Measurements from ENCODE around the gene COBL.

The COBL gene

GRCh38 chr7:51316666-51317581 lies at the start of gene COBL:
Gene COBL, minus strand, starts transcription at chr7:51316809. Its CDS starts 176 bp downstream, at chr7:51316633.
- no peak for TF ChIP-seq CTCF (IDR thresholded peaks at IDR 0.05; ENCODE audit: low read depth, low read length)
- H3K4me3 ChIP-seq (ENCODE audit: low read depth, low read length), result no peak within 1 kb of the TSS

- H3K4me3 ChIP-seq (ENCODE audit: low read depth, low read length), result no peak overlapping the region
- TF ChIP-seq CTCF (IDR thresholded peaks at IDR 0.05; ENCODE audit: low read depth, low read length), result no peak
Observed at GRCh38 chr7:51366172-51366728, 49.6 kb upstream of the COBL start.

- no peak for TF ChIP-seq CTCF (IDR thresholded peaks at IDR 0.05; ENCODE audit: low read depth, low read length)
- H3K4me3 ChIP-seq (ENCODE audit: low read depth, low read length), result no peak overlapping the region
Observed at GRCh38 chr7:51357821-51358220, 41.2 kb upstream of the COBL start.

- TF ChIP-seq CTCF (IDR thresholded peaks at IDR 0.05; ENCODE audit: low read depth, low read length), result no peak
Observed at GRCh38 chr7:51356849-51357516, 40.4 kb upstream of the COBL start.

GRCh38 chr7:51354897-51355296 lies 38.3 kb upstream of the COBL start:
- H3K4me3 ChIP-seq (ENCODE audit: low read depth, low read length), result no peak overlapping the region
- no peak for TF ChIP-seq CTCF (IDR thresholded peaks at IDR 0.05; ENCODE audit: low read depth, low read length)

More at GRCh38 chr7:51356849-51357516, 40.4 kb upstream of the COBL start:
- no peak overlapping the region for H3K4me3 ChIP-seq (ENCODE audit: low read depth, low read length)

GRCh38 chr7:51354434-51354833 lies 37.8 kb upstream of the COBL start:
- TF ChIP-seq CTCF (IDR thresholded peaks at IDR 0.05; ENCODE audit: low read depth, low read length), result no peak
- H3K4me3 ChIP-seq (ENCODE audit: low read depth, low read length), result no peak overlapping the region
